Pericardium fibroblast (primary cell): ENCODE measurements around the gene POLR2H. TPM values are rescaled to one million over a fixed set of nuclear protein-coding genes. Genes with fewer than 3 reads are reported as not detected.

Source experiments
- total RNA-seq: library from RNA; depleted of rRNA; stranded (reverse); fragments of >200 nt; gene quantifications from 2 replicates; pipeline ENCODE4 v1.2.3, GENCODE V29; 2015

POLR2H gene
- 53.4 and 88.9 TPM in 2 replicates for total RNA-seq

DNA sequence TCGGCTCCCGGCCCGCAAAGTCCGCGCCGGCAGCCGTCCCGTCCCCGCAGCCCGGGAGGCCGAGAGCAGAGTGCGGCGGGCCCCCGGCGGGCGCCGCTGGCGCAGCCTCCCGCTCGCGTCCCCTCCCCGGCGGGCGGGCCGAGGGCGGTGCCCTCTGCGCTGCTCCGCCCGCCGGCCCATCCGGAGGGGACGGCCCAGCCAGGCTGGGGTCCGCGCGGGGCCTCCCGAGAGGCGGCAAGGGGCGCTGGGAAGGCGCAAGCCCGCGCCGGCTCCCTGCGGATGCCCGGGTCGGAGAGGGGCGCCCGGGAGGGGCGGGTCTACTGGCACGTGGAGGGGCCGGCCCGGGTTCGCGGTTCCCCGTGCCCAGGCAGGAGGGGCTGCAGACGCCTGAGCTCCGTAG, at the start of gene POLR2H, which contains the start of gene CLCN2:
Gene POLR2H (plus strand): TSS at position 179 of the 400 bp plus-strand sequence. CDS start 1,783 bp downstream, outside the sequence.
Gene CLCN2 (minus strand): TSS at position 74 of the 400 bp plus-strand sequence. CDS start 126 bp downstream, outside the sequence.

DNA sequence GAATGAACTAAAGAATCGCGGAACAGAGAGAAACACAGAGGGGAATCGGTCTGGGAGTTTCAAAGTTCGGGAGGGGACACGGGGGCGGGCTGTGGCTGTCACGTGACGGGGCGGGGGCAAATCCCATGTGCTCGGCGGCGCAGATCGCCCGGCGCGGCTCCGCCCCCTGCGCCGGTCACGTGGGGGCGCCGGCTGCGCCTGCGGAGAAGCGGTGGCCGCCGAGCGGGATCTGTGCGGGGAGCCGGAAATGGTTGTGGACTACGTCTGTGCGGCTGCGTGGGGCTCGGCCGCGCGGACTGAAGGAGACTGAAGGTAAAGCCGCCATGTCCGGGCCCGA, 47.2 kb upstream of the POLR2H start, which contains the start of gene EIF4G1:
Gene EIF4G1 (plus strand): TSS at position 244 of the 337 bp plus-strand sequence. CDS start 1,191 bp downstream, outside the sequence.

DNA sequence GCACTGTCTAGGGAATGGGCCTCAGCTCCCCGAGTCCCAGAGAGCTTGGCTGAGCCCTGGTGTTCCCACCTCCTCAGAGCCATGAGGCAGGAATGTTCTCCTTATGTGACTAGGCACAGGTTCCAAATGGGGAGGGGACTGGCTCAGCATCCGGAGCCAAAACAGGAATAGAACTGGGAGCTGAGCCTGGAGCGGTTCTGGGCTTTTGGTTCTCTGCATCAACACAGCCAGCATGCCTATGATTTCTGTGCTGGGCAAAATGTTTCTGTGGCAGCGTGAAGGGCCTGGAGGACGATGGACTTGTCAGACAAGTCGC, 24.2 kb upstream of the POLR2H start, which contains the start of gene FAM131A:
Gene FAM131A (plus strand): TSS at position 202 of the 316 bp plus-strand sequence. CDS start 31 bp downstream, at position 233.

DNA sequence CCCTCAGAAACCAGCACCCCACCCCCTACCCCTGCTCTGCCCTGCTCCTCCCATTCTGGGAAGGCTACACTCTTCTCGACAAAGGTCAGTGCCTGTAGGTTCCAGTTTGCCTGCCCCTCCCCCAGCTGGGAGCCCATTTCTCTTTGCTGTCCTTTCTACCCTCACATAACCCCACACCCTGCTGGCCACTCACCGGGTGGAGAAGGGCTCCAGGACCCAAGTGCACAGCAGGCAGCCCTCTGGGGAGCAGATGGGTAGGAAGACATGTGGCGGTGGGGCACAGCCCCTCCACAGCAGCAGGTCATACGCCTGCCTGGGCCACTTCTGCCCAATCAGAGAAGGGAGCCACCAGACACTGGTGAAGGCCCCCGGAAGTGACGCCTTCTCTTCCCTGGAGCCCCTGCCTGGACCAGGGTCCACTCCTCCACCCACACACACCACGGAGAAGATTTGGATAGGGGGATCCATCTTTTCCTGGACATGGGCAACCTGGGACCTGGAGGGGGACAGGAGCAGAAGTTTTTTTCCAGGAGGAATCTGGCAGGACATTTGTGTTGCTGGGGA, 16.5 kb downstream of the POLR2H start, which contains the start of gene THPO:
Gene THPO (minus strand): TSS at position 326 of the 564 bp plus-strand sequence. CDS start 1,948 bp downstream, outside the sequence.

DNA sequence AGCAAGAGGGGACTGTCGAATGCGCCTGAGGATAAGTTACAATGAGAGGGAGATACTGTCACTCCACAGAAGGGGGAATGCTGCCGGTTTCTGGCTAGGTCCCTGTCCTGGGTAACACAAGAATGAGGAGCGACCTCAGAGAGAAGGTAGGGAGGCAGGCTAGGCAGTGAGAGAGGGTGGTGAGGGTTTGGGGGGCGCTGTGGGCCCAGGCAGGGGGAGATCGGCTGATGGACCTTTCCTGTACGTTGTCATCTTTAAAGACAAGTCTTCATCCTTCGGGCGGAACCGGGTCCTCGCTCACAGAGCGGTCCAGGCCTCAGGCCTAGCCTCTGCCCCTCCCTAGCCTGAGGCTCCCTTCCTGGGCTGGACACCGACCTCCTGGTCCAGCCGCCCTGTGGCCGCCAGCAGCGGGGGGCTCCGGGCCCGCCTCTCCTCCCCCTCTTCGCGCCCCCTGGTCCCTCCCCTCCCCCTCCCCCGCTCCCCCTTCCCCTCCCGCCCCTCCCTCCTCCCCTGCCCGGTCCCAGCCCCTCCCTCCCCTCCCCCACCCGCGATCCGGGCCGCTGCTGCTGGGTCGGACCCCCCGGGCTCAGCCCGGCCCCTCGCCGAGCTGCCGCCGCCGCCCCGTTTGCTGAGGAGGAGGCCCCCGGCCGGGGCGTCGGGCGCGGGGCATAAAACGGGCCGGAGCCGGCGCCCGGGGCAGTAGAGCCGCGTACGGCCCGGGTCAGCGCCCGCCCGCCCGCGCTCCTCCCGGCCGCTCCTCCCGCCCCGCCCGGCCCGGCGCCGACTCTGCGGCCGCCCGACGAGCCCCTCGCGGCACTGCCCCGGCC, 18.1 kb downstream of the POLR2H start, which contains the start of gene CHRD:
Gene CHRD (plus strand): TSS at position 697 of the 827 bp plus-strand sequence. CDS start 265 bp downstream, outside the sequence.

Other genes starting within 250 kb of the POLR2H start
- 9.3 and 27.5 TPM in 2 replicates for gene EIF2B5, start 226.4 kb upstream of the POLR2H start, total RNA-seq
- 51.8 and 57.9 TPM in 2 replicates for gene DVL3, start 206.3 kb upstream of the POLR2H start, total RNA-seq
- gene AP2M1, start 186.9 kb upstream of the POLR2H start, total RNA-seq = 319 and 405 TPM in 2 replicates
- 50.2 and 73.2 TPM in 2 replicates for gene ABCF3, start 175.5 kb upstream of the POLR2H start, total RNA-seq
- gene VWA5B2, start 132.1 kb upstream of the POLR2H start, total RNA-seq = not detected in 2 replicates
- 65.1 and 65.7 TPM in 2 replicates for gene ALG3, start 112.7 kb upstream of the POLR2H start, total RNA-seq
- 6.1 and 6.5 TPM in 2 replicates for gene EEF1AKMT4, start 112.0 kb upstream of the POLR2H start, total RNA-seq
- 0.12 TPM in 1 of 2 replicates, not detected in the other for gene CAMK2N2, start 100.2 kb upstream of the POLR2H start, total RNA-seq
- gene ECE2, start 85.7 kb upstream of the POLR2H start, total RNA-seq = not detected in 2 replicates
- gene PSMD2, start 62.5 kb upstream of the POLR2H start, total RNA-seq = 270 and 297 TPM in 2 replicates
- gene EIF4G1, start 47.1 kb upstream of the POLR2H start, total RNA-seq = 231 and 272 TPM in 2 replicates
- gene FAM131A, start 24.1 kb upstream of the POLR2H start, total RNA-seq = 21.1 and 28.6 TPM in 2 replicates
- gene CLCN2, start 105 bp upstream of the POLR2H start, total RNA-seq = 2.2 and 2.5 TPM in 2 replicates
- gene THPO, start 16.5 kb downstream of the POLR2H start, total RNA-seq = not detected in 2 replicates
- gene CHRD, start 18.3 kb downstream of the POLR2H start, total RNA-seq = 1.5 and 5.1 TPM in 2 replicates
- gene EPHB3, start 200.1 kb downstream of the POLR2H start, total RNA-seq = 7.4 and 13.8 TPM in 2 replicates